ENCODE results near the gene XIST.

DNA sequence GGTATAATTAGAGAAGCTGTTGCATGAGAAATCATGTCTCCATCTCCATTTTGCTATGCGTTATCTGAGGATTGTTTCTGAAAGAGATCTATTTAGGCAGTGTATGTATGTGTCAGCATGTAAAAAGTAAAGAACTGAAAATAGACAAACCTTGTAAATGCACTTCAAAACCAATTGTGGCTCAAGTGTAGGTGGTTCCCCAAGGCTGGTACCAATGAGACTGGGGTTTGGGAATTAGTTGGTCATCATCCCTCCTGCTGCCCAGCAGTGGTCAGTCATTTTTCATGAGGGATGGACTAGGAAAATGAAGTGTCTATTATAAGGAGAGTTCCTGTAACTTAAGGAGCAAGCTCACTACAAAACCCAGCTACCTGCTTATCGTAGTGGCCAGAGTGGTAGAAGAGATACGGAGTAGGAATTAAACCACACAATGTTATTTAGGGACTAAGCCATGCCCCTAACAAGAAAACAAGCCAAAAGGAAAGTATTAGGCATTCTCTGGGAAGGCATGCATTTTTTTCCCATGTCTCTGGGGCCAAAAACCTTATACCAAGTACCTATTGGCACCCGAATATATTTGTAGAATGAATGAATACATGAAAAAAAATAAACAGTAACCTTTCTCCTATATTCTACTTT is 30.5 kb downstream of the XIST start:
- TF ChIP-seq, protein P1, sequence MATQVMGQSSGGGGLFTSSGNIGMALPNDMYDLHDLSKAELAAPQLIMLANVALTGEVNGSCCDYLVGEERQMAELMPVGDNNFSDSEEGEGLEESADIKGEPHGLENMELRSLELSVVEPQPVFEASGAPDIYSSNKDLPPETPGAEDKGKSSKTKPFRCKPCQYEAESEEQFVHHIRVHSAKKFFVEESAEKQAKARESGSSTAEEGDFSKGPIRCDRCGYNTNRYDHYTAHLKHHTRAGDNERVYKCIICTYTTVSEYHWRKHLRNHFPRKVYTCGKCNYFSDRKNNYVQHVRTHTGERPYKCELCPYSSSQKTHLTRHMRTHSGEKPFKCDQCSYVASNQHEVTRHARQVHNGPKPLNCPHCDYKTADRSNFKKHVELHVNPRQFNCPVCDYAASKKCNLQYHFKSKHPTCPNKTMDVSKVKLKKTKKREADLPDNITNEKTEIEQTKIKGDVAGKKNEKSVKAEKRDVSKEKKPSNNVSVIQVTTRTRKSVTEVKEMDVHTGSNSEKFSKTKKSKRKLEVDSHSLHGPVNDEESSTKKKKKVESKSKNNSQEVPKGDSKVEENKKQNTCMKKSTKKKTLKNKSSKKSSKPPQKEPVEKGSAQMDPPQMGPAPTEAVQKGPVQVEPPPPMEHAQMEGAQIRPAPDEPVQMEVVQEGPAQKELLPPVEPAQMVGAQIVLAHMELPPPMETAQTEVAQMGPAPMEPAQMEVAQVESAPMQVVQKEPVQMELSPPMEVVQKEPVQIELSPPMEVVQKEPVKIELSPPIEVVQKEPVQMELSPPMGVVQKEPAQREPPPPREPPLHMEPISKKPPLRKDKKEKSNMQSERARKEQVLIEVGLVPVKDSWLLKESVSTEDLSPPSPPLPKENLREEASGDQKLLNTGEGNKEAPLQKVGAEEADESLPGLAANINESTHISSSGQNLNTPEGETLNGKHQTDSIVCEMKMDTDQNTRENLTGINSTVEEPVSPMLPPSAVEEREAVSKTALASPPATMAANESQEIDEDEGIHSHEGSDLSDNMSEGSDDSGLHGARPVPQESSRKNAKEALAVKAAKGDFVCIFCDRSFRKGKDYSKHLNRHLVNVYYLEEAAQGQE (IDR thresholded peaks at IDR 0.05; ENCODE audit: low read depth): no peak
- TF ChIP-seq TEAD4 (IDR thresholded peaks at IDR 0.05): no peak
- TF ChIP-seq YY1 (IDR thresholded peaks at IDR 0.05; ENCODE audit: low read depth): no peak
- TF ChIP-seq MAX (IDR thresholded peaks at IDR 0.05): no peak
- TF ChIP-seq TCF12 (IDR thresholded peaks at IDR 0.05; ENCODE audit: low read depth): no peak
- TF ChIP-seq RAD21 (IDR thresholded peaks at IDR 0.05; ENCODE audit: low read depth): no peak
- TF ChIP-seq EGR1 (IDR thresholded peaks at IDR 0.05): no peak
- TF ChIP-seq CEBPB (IDR thresholded peaks at IDR 0.05): no peak
